HG02678 (cell line): Measurements from ENCODE around the gene DMAC1.
A peak's percentile ranks its signal among the peaks of the same experiment; 100 is the strongest.

Experiments
- ATAC-seq: cut with Tn5 transposase; IDR thresholded peaks from one replicate; pipeline ENCODE4 v1.9.1; 2021; ENCODE audit warnings: mild to moderate bottlenecking, moderate library complexity; ENCODE audit not compliant: unreplicated experiment

The DMAC1 gene, protein sequence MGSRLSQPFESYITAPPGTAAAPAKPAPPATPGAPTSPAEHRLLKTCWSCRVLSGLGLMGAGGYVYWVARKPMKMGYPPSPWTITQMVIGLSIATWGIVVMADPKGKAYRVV

GRCh38 chr9:7799234-7799943 is at the start of gene DMAC1:
TSS of gene DMAC1 (minus strand) at chr9:7799778. CDS start at chr9:7799734, 44 bp downstream.
- peak; percentile 89 for ATAC-seq

DNA sequence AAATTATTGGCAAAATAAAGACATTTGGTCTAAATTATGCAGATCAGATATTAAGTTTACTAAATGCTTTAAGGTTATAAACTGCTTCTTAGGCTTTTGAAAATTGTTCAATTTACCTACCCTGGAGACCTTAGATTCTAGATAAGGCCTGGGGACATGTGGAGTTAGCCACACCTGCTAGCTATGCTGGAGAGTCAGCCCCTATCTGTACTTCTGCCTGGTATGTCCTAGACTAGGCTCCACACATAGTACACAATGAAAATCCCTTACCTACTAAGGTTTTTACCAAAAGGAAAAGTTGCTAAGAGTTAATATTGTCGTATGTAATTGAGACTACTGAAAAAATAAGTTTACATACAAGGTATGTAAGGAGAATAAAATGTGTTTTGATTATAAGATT is 49.8 kb upstream of the DMAC1 start:
- ATAC-seq, result no peak

GRCh38 chr9:7848498-7848897 is 48.9 kb upstream of the DMAC1 start:
- ATAC-seq, result no peak

- ATAC-seq, result peak; percentile 66
Observed at GRCh38 chr9:7844242-7844641, 44.7 kb upstream of the DMAC1 start.

GRCh38 chr9:7841831-7842230 is 42.3 kb upstream of the DMAC1 start:
- no peak for ATAC-seq

- ATAC-seq, result no peak
Observed at GRCh38 chr9:7834531-7834930, 35.0 kb upstream of the DMAC1 start.

GRCh38 chr9:7828334-7828733 is 28.8 kb upstream of the DMAC1 start:
- ATAC-seq, result no peak

- ATAC-seq, result no peak
Observed at GRCh38 chr9:7827792-7828191, 28.2 kb upstream of the DMAC1 start.

- ATAC-seq, result no peak
Observed at GRCh38 chr9:7827056-7827455, 27.5 kb upstream of the DMAC1 start.

- ATAC-seq, result no peak
Observed at GRCh38 chr9:7823651-7824050, 24.1 kb upstream of the DMAC1 start.

- ATAC-seq, result no peak
Observed at GRCh38 chr9:7819984-7820383, 20.4 kb upstream of the DMAC1 start.

DNA sequence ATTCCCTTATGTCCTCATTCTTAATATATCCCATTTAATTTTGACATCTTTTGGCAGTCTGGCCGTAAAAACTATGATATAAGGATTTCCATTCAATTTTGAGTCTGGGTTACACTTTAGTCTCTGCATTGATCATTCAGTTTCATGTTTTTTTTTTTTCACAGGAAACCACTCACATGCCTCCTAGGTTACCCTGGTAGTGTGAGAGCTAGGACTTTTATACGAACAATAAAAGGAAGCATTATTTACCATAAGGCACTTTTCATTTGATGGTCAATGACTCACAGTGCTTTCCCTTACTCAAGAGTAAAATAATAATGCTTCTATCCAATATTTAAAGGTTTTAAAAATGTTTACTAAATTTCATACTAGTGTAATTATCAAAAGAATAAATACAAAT is 16.4 kb upstream of the DMAC1 start:
- no peak for ATAC-seq

DNA sequence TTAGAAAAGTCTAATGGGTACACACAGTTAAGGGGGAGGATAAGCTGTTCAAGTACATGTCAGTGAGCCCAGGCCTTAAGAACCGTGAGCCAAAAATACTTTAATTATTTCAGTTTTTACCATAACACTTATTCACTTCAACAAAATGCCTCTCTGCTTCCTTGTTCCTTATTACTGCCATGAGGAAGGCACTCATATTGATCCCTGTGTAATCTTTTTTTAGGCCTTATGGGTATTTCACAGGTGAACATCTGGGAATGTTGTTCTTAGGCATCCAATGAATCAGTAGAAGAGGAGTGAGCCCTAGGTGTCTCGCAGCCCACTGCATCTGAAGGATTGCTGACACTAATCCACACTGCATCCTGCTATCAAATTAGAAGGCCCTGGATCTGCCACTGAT is 13.5 kb upstream of the DMAC1 start:
- ATAC-seq, result no peak

DNA sequence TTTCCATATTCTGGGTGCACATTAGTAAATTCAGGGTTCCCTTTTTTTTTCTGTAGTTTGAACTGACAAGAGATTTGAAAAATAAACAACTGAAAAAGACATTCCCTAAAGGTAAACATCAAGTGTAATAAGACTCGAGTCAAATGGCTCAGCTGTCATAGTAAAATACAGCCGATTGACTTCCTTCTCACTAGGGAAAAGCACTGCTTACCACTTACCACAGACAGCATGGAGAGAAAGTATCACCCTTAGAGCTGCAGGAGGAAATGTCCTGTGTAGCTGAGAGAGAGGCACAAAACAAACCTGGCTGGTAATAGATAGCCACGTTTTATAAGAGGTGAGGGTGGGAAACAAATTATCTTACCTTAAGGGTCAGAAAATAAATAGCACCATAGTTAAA is 12.1 kb upstream of the DMAC1 start:
- ATAC-seq, result no peak

DNA sequence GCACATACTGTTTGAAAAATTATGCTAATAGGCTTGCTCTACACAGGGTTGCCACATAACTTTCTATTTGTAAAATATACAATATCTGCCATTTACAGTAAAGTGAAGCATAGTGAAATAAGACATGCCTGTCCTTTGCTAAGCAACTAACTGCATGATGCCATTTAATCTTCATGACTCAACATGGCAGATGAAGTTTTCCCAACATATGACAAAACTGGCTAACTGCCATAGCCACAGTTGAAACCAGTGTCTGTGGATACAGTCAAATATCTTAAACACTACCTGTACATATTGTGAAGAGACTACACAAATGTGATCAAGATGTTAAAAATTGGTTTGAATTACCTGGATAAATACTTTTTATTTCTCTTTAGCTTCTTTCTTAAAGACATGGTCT is 3.1 kb upstream of the DMAC1 start:
- no peak for ATAC-seq

- peak; percentile 12 for ATAC-seq
Observed at GRCh38 chr9:7799944-7800285, 337 bp upstream of the DMAC1 start.

- ATAC-seq, result no peak
Observed at GRCh38 chr9:7794196-7794595, 5.4 kb downstream of the DMAC1 start.

DNA sequence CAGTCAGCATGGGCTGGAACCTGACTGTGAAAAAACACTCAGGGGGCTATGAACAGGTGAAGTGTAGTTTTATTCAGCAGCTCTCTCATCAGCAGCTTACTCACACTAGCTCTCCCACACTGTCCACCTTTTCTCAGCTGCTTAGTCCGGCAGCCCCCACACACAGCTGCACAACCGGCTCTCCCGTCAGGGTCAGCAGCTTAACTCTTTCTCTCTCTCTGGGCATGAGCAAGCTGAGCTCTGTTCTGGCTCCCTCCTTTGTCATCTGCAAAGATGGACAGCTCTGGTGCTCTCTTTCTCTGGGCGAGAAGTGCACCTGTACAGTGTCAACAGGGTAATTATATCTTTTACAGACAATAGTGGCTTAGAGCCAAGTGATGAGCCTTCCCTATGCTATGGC is 8.2 kb downstream of the DMAC1 start:
- ATAC-seq, result no peak

- no peak for ATAC-seq
Observed at GRCh38 chr9:7790819-7791182, 8.8 kb downstream of the DMAC1 start.

DNA sequence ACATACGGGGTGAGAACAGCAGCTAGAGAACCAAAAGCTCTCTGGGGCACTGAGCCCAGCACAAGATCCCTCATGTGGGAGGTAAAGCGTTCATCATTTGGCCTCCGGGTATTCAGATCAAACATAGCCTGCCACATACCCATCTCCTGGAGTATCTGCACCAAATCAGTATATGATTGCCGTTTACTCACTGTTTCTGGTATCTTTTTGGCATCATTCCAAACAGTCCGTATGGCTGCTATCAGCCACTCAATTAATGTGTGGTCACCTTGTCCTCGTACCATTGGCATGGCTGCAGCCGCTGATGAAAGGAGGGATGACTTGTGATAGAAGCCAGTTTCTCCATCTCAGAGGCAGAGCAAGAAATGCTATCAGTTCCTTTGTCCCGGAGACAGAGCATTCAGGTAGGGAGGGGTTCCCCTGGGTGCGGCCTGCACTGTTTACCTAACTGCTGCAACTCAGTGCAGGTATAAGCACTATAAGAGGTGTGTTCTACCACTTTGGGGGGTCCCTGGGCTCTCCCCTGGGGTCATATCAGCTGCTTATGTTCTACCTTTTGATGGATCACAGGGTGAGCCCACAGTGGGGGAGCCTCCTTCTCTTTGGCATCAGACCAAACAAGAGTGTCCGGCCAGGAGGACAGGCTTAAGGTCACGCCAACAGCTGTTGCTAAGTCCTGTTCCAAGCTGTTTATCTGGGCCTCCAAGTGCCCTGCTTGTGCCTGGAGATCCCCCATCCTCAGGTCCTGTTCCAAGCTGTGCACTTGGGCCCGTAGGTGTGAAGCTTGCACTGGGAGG is 9.4 kb downstream of the DMAC1 start:
- no peak for ATAC-seq

DNA sequence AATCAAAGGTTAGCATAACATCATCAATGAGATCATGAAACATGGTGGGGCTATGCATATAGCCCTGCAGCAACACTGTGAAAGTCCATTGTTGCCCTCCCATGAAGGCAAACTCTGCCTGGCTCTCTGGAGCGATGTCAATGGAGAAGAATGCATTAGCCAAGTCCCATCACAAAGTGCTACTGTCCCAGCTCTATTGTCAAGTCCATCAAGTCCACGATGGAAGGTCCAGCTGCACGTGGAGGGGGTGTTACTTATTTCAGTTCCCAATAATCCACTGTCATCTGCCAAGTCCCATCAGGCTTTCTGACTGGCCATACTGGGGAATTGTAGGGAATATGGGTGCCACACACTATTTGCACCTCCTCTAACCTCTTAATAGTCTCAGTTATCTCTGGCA is 10.8 kb downstream of the DMAC1 start:
- no peak for ATAC-seq

- no peak for ATAC-seq
Observed at GRCh38 chr9:7785813-7786212, 13.8 kb downstream of the DMAC1 start.
